WTC11 (cell line): Measurements from ENCODE around the gene LAMTOR1.

Experiments used
- NFE2L1 ChIP-seq: sonication (generic); formaldehyde crosslinking; IDR thresholded peaks from 2 replicates; pipeline ENCODE4 v1.8.1; 2023; ENCODE audit warnings: missing genetic modification reagents
- SOX15 ChIP-seq: fragments of 250-450 bp; sonication (Bioruptor Pico); IDR thresholded peaks from 2 replicates; pipeline ENCODE4 v1.9.0; 2021; ENCODE audit warnings: mild to moderate bottlenecking
- TEAD4 ChIP-seq: sonication (generic); formaldehyde crosslinking; IDR thresholded peaks from 2 replicates; pipeline ENCODE4 v1.8.0; 2022; ENCODE audit warnings: mild to moderate bottlenecking, missing genetic modification reagents
- ZNF263 ChIP-seq: sonication (generic); formaldehyde crosslinking; IDR thresholded peaks from 2 replicates; pipeline ENCODE4 v1.8.1; 2022; ENCODE audit warnings: low read depth, mild to moderate bottlenecking, moderate library complexity, missing genetic modification reagents
- ZNF671 ChIP-seq: fragments of 250-450 bp; sonication (Bioruptor Pico); IDR thresholded peaks from 2 replicates; pipeline ENCODE4 v1.8.0; 2021; ENCODE audit warnings: mild to moderate bottlenecking
- TF ChIP-seq, protein P1 (sequence below): fragments of 200-600 bp; IDR thresholded peaks from 2 replicates; pipeline ENCODE4 v1.8.0; 2022; ENCODE audit warnings: antibody characterized with exemption
- TF ChIP-seq, protein P2 (sequence below): fragments of 250-450 bp; sonication (Bioruptor Pico); IDR thresholded peaks from 2 replicates; pipeline ENCODE4 v1.8.0; 2021; ENCODE audit warnings: mild to moderate bottlenecking
- TF ChIP-seq, protein P3 (sequence below): sonication (generic); formaldehyde crosslinking; IDR thresholded peaks from 2 replicates; pipeline ENCODE4 v1.8.1; 2023; ENCODE audit warnings: mild to moderate bottlenecking, missing genetic modification reagents
- TF ChIP-seq, protein P4 (sequence below): sonication (generic); formaldehyde crosslinking; IDR thresholded peaks from 2 replicates; pipeline ENCODE4 v1.8.1; 2022; ENCODE audit warnings: missing genetic modification reagents, borderline replicate concordance
- TF ChIP-seq, protein P5 (sequence below): sonication (generic); formaldehyde crosslinking; IDR thresholded peaks from 2 replicates; pipeline ENCODE4 v1.8.1; 2023; ENCODE audit warnings: mild to moderate bottlenecking, missing genetic modification reagents, moderate library complexity
- TF ChIP-seq, protein P6 (sequence below): sonication (generic); formaldehyde crosslinking; IDR thresholded peaks from 2 replicates; pipeline ENCODE4 v1.8.1; 2022; ENCODE audit warnings: low read depth, missing genetic modification reagents, borderline replicate concordance
- TF ChIP-seq, protein P7 (sequence below): sonication (generic); formaldehyde crosslinking; IDR thresholded peaks from 2 replicates; pipeline ENCODE4 v1.8.0; 2022; ENCODE audit warnings: mild to moderate bottlenecking, missing genetic modification reagents

DNA sequence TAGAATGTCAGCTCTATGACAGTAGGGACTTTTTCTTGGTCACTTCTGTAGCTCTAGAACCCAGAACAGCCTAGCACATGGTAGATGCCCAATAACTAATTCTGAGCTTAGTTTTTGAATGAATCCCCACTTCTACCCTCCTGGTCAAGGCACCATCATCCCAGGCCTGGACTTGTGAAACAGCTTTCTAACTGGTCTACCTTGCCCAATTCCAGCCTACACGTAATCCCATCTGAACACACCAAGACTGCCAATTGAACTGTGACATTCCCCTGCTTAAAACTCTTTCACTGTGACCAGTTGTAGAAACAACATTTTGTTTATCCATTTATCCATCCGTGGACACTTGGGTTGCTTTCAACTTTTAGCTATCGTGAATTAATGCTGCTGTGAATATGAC, 26.3 kb upstream of the LAMTOR1 start:
- TF ChIP-seq ZNF263 (CRISPR knock-in tag) (no peak), NFE2L1 (CRISPR knock-in tag) (no peak), SOX15 (CRISPR knock-in tag) (no peak), ZNF671 (no peak), TEAD4 (CRISPR knock-in tag) (no peak)
- TF ChIP-seq, protein P1, sequence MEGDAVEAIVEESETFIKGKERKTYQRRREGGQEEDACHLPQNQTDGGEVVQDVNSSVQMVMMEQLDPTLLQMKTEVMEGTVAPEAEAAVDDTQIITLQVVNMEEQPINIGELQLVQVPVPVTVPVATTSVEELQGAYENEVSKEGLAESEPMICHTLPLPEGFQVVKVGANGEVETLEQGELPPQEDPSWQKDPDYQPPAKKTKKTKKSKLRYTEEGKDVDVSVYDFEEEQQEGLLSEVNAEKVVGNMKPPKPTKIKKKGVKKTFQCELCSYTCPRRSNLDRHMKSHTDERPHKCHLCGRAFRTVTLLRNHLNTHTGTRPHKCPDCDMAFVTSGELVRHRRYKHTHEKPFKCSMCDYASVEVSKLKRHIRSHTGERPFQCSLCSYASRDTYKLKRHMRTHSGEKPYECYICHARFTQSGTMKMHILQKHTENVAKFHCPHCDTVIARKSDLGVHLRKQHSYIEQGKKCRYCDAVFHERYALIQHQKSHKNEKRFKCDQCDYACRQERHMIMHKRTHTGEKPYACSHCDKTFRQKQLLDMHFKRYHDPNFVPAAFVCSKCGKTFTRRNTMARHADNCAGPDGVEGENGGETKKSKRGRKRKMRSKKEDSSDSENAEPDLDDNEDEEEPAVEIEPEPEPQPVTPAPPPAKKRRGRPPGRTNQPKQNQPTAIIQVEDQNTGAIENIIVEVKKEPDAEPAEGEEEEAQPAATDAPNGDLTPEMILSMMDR: no peak
- TF ChIP-seq, protein P2, sequence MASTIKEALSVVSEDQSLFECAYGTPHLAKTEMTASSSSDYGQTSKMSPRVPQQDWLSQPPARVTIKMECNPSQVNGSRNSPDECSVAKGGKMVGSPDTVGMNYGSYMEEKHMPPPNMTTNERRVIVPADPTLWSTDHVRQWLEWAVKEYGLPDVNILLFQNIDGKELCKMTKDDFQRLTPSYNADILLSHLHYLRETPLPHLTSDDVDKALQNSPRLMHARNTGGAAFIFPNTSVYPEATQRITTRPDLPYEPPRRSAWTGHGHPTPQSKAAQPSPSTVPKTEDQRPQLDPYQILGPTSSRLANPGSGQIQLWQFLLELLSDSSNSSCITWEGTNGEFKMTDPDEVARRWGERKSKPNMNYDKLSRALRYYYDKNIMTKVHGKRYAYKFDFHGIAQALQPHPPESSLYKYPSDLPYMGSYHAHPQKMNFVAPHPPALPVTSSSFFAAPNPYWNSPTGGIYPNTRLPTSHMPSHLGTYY: no peak
- TF ChIP-seq, protein P3, sequence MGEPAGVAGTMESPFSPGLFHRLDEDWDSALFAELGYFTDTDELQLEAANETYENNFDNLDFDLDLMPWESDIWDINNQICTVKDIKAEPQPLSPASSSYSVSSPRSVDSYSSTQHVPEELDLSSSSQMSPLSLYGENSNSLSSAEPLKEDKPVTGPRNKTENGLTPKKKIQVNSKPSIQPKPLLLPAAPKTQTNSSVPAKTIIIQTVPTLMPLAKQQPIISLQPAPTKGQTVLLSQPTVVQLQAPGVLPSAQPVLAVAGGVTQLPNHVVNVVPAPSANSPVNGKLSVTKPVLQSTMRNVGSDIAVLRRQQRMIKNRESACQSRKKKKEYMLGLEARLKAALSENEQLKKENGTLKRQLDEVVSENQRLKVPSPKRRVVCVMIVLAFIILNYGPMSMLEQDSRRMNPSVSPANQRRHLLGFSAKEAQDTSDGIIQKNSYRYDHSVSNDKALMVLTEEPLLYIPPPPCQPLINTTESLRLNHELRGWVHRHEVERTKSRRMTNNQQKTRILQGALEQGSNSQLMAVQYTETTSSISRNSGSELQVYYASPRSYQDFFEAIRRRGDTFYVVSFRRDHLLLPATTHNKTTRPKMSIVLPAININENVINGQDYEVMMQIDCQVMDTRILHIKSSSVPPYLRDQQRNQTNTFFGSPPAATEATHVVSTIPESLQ: no peak
- TF ChIP-seq, protein P4, sequence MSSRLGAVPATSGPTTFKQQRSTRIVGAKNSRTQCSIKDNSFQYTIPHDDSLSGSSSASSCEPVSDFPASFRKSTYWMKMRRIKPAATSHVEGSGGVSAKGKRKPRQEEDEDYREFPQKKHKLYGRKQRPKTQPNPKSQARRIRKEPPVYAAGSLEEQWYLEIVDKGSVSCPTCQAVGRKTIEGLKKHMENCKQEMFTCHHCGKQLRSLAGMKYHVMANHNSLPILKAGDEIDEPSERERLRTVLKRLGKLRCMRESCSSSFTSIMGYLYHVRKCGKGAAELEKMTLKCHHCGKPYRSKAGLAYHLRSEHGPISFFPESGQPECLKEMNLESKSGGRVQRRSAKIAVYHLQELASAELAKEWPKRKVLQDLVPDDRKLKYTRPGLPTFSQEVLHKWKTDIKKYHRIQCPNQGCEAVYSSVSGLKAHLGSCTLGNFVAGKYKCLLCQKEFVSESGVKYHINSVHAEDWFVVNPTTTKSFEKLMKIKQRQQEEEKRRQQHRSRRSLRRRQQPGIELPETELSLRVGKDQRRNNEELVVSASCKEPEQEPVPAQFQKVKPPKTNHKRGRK: no peak
- TF ChIP-seq, protein P5, sequence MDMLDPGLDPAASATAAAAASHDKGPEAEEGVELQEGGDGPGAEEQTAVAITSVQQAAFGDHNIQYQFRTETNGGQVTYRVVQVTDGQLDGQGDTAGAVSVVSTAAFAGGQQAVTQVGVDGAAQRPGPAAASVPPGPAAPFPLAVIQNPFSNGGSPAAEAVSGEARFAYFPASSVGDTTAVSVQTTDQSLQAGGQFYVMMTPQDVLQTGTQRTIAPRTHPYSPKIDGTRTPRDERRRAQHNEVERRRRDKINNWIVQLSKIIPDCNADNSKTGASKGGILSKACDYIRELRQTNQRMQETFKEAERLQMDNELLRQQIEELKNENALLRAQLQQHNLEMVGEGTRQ (CRISPR knock-in tag): no peak
- TF ChIP-seq, protein P6, sequence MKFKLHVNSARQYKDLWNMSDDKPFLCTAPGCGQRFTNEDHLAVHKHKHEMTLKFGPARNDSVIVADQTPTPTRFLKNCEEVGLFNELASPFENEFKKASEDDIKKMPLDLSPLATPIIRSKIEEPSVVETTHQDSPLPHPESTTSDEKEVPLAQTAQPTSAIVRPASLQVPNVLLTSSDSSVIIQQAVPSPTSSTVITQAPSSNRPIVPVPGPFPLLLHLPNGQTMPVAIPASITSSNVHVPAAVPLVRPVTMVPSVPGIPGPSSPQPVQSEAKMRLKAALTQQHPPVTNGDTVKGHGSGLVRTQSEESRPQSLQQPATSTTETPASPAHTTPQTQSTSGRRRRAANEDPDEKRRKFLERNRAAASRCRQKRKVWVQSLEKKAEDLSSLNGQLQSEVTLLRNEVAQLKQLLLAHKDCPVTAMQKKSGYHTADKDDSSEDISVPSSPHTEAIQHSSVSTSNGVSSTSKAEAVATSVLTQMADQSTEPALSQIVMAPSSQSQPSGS (CRISPR knock-in tag): no peak
- TF ChIP-seq, protein P7, sequence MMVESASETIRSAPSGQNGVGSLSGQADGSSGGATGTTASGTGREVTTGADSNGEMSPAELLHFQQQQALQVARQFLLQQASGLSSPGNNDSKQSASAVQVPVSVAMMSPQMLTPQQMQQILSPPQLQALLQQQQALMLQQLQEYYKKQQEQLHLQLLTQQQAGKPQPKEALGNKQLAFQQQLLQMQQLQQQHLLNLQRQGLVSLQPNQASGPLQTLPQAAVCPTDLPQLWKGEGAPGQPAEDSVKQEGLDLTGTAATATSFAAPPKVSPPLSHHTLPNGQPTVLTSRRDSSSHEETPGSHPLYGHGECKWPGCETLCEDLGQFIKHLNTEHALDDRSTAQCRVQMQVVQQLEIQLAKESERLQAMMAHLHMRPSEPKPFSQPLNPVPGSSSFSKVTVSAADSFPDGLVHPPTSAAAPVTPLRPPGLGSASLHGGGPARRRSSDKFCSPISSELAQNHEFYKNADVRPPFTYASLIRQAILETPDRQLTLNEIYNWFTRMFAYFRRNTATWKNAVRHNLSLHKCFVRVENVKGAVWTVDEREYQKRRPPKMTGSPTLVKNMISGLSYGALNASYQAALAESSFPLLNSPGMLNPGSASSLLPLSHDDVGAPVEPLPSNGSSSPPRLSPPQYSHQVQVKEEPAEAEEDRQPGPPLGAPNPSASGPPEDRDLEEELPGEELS (CRISPR knock-in tag): no peak
